HG03108 (cell line): ENCODE results near the gene CPA2.
"Not testable (repeated sequence)": the region's sequence is repeated elsewhere in the genome, so short reads cannot be mapped to it uniquely, and the experiment has no call there.

Experiments used
- ATAC-seq: cut with Tn5 transposase; IDR thresholded peaks from one replicate; pipeline ENCODE4 v1.9.1; 2021; ENCODE audit warnings: moderate library complexity; ENCODE audit not compliant: unreplicated experiment

CPA2 gene

DNA sequence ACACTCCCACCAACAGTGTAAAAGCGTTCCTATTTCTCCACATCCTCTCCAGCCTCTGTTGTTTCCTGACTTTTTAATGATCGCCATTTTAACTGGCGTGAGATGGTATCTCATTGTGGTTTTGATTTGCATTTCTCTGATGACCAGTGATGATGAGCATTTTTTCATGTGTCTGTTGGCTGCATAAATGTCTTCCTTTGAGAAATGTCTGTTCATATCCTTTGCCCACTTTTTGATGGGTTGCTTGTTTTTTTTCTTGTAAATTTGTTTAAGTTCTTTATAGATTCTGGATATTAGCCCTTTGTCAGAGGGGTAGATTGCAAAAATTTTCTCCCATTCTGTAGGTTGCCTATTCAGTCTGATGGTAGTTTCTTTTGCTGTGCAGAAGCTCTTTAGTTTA, 17.0 kb upstream of the CPA2 start:
- not testable (repeated sequence) for ATAC-seq

DNA sequence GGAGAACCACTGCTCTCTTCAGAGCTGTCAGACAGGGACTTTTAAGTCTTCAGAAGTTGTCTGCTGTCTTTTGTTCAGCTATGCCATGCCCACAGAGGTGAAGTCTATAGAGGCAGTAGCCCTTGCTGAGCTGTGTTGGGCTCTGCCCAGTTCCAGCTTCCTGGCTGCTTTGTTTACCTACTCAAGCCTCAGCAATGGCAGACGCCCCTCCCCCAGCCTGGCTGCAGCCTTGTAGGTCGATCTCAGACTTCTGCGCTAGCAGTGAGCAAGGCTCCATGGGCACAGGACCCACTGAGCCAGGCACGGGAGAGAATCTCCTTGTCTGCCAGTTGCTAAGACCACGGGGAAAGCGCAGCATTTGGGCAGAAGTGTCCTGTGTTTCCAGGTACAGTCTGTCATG, 12.1 kb upstream of the CPA2 start:
- ATAC-seq, result no peak

DNA sequence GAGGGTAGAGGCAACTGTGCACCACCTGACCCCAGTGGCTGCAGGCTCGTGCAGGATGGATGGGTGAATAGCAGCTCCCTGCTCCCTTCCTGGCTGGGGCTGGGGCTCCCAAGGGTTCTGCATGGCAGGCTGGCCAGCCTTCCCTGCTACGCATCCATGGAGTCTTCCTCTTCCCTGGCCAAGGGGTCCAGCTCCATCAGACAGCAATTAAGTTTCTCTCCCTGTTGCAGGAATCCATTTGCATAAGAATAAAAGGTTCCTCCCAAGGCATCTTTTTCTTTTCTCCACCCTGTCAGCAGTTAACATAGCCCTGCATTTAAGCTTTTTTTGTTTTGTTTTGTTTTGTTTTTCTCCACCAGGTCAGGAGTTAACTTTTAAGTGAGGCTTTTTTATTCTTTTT, 10.0 kb upstream of the CPA2 start:
- no peak for ATAC-seq

- no peak for ATAC-seq
Observed at GRCh38 chr7:130258494-130259078, 8.1 kb upstream of the CPA2 start.

DNA sequence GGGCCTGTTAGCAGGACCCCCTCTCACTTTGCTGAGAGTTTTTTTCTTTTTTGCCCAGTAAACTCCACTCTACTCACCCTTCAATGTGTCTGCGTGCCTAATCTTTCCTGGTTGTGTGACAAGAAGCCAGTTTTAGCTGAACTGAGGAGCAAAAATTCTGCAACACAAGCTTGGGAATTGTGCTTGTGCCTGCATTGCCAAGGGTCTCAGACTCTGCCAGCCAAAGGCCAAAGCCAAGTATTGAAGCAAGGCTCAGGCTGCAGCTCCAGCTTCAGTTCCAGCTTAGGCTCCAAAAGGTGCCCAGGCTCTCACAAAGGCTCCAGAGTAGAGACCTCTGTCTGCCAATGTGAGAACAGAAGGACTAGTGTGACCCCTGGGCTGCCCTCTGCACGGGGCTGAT, 4.2 kb upstream of the CPA2 start:
- no peak for ATAC-seq

DNA sequence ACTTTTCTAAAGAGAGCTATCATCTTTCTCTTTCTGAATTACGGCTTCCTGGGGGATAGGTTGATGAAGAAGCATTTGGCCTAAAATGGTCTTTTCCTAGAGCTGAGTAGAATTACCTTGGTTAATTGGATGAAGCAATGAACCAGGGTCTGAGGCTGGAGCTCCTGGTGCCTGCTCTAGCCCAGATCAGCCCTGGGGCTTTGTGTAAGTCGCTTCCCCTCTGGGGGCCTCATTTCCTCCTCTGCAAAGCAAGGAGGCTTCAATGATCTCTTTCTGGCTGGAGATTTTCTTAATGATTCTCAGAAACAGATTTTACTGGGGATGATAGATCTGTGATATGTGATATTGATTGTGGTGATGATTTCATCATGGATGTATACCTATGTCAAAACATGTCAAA, 3.5 kb upstream of the CPA2 start:
- no peak for ATAC-seq

GRCh38 chr7:130266961-130267321, 278 bp downstream of the CPA2 start:
- no peak for ATAC-seq

- no peak for ATAC-seq
Observed at GRCh38 chr7:130268463-130269317, 2.0 kb downstream of the CPA2 start.

DNA sequence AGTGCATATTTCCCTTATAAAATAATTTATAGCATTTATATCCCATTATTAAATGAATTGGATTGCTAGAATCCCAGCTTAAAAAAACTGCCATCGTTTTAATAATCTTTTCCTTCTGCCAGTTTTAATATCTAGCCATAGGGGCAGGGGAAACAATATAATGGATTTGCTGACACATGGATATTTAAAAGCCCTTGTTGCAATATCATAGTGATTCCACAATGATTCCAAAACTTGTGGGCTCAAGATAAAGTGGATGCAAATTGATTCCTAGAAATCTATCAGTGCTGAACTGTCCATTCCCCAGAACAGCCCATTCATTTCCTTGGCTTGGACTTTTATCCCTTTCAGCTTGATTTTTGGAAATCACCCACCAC, 2.6 kb downstream of the CPA2 start:
- no peak for ATAC-seq

DNA sequence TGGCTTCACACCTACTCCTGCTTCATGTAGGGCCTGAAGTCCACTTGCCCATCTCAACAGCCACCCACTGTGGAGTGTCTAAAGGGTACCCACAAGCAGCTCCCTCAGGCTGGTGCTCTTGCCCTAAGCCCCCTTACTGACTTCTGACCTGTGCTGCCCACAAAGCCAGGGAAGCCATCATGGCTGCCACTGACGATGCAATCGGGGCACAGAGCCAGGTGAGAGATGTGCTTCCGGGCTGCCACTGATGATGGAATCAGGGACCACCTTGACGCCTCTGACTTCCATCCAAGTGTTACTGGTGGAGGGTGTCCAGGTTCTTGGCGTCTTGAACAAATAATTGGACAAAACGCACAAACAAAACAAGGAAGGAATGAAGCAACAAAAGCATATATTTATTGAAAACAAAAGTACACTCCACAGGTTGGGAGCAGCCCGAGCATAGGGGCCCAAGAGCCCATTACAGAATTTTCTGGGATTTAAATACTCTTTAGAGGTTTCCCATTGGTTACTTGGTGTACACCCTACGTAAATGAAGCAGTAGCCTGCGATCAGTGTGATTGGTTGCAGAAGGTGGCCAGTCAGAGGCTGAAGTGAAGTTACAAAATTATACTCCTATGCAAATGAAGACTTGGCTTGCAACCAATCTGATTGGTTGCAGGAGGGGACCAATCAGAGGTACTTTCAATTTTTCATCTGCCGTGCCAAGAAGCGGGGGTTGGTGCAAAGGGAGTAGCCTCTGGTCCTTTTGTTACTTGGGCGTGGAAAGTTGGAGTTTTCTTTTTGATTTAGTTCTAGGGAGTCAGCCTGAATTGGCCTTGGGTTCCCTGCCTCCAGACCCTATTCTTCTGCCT, 4.5 kb downstream of the CPA2 start:
- ATAC-seq, result no peak

DNA sequence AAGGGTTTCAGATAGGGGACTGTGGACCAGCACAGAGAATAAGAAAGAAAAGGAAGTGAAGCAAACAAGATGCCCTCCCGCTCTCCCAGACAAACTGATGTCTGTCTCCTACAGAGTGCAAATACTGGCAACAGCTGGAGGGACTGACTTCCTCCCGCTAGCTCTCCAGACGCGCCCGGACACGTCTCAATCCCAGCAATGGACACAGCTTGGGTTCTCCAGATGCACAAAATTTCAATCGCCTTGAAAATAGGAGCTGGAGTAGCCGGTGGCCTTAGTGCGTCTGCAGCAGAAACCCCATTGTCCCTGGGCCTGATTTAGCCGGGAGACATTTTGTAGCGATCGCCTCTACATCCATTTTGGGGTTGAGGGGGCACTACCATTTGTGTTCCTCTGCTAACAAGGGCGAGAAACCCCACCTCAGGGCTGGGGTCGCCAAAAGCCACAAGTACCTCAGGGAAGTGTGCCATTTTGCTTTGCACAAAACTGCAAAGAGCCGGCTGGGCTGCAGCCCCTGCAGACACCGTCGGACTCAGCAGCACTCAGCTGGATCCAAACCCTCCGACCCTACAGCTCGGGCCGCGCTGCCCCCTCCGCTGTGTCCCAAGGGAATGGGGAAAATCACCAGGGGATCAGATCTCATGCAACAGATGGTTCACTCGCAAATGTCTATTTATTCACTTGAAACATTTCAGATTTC, 5.9 kb downstream of the CPA2 start:
- ATAC-seq, result no peak

GRCh38 chr7:130273081-130273932, 6.6 kb downstream of the CPA2 start:
- no peak for ATAC-seq

DNA sequence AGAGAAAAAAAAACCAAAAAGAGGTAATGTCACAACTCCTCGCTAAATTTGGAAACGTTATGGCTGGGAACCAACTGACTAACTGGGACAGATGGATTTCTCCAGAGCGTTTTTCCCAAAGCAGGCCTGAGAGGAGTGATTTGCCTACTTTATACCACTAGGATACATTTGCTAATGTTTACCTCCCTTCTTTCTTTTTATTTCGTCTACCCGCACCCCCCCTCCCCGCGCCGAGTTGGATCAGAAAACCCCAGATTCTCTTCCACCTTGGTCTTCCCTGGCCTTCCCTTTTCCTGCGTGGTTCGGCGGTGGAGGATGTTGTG, 7.2 kb downstream of the CPA2 start:
- ATAC-seq, result no peak

GRCh38 chr7:130274296-130274695, 7.6 kb downstream of the CPA2 start:
- ATAC-seq, result no peak

DNA sequence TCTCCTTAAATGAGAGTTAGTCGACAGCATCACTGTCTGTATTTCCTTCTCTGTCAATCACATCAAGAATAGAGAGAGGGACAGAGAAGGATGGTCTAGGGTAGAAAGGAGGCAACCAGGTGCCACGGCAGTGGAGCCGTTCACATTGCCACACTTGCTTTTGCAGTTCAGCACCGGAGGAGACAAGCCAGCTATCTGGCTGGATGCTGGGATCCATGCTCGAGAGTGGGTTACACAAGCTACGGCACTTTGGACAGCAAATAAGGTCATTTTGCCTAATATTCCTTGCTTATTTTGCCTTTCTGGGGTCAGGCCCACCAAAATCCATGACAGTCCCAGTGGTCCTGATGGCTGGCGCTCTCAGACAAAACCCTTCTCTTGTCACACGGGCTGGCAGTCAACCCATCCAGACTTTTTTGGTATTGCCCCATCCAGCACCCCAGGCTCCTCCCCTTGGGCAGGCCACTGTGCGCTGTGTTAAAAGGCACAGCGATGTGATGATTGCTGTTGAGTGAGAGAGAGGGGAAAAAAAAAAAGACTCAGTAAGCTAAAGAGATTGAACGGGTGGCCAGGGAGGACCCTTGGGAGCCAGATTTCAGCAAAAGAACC, 8.4 kb downstream of the CPA2 start:
- no peak for ATAC-seq

DNA sequence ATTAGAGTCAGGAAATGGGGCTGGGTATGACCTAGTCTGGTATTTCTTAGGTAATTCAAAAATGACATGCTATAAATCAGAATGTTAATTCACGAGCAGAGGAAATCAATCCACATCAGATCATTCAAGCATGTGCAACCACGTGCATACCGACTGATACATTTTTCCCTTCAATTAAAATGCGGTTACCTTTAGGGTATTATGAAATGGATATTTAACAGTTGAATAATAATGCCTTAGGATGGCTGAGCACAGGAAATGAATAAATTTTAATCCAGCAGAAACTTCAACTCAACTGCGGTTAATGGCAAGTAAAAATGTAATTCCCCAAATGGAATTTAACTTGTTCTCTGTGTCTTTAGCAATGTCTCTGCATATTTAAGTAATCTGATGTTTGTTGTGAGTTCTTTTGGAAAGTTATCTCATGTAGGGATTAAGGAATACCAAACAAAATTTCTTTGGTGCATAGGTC, 9.2 kb downstream of the CPA2 start:
- no peak for ATAC-seq

DNA sequence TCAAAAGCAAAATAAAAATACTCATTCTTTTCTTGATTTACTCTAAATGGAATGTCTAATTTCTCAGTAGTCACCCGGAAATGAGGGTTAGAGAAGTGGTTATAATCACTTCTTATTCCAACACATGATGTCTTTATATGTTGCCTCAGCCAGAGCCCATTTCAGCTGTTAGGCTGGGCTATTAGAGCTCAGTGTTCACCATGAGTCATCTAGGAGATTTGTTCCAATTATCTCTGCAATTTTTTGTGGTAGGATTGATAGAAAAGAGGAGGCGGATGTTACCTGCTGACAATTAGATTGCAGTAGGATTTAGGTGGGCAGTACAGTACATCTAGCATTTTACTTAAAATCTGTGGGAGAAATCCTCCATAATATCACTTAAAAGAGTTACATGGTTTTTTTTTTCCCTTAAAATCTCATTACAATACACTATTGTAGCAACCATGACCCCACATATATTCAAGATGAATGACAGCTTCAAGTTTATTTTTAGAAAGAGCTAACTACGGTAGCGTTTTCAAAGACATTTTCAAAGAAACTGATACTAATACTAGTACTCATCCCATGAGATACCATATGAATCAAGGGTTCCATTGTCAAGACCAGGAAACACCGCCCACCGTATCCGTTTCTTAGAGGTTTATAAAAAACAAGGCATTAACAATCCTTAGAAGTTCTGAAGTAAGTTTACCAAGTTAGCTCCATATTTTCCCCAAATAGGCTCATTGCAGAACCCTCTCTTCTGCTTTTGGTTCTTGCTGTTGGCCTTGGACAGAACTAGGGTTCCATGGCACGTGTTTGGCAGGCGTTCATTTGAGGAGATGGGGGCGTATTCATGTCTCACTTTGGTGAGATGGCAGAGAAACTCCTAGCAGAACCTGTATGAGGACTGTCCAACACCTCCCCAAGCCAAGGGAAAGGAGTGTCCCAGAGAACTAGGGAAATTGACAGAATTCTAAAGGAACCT, 10.4 kb downstream of the CPA2 start:
- no peak for ATAC-seq

- no peak for ATAC-seq
Observed at GRCh38 chr7:130277763-130278643, 11.3 kb downstream of the CPA2 start.
